ENCODE measurements around the gene FBXO22. TPM values are rescaled to one million over a fixed set of nuclear protein-coding genes. Genes with fewer than 3 reads are reported as not detected.
"Not testable (repeated sequence)": the region's sequence is repeated elsewhere in the genome, so short reads cannot be mapped to it uniquely, and the experiment has no call there.

Gene FBXO22
- total RNA-seq, 2 experiments from 2014 or later = 64.8 to 66.2 TPM

DNA sequence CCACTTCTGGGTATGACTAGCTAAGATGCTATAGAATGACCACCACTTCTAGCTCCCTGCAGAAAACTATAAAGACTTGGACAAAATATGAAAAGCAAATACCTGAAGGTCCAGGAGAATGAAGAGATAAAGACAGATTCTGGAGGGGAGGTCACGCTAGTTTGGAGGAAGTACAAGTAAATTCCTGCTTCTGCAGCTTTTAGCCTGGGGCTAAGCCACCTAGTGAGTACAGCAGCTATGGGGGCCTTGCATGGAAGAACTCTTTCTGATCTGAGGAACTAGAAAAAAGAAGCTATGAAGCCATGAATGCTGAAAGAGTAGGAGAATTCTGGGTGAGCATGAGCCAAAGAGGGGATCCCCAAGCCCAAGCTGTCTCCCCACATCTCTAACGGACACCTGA is 78.8 kb downstream of the FBXO22 start:
- no peak for ATAC-seq
- no peaks in the 10 kb centered on the region for H3K4me1 Mint-ChIP-seq (ENCODE audit: low read depth)
- H3K27ac Mint-ChIP-seq = no peak overlapping the region
- H3K27me3 Mint-ChIP-seq = peaks cover 15% of the 10 kb centered on the region
- TF ChIP-seq, protein P1, sequence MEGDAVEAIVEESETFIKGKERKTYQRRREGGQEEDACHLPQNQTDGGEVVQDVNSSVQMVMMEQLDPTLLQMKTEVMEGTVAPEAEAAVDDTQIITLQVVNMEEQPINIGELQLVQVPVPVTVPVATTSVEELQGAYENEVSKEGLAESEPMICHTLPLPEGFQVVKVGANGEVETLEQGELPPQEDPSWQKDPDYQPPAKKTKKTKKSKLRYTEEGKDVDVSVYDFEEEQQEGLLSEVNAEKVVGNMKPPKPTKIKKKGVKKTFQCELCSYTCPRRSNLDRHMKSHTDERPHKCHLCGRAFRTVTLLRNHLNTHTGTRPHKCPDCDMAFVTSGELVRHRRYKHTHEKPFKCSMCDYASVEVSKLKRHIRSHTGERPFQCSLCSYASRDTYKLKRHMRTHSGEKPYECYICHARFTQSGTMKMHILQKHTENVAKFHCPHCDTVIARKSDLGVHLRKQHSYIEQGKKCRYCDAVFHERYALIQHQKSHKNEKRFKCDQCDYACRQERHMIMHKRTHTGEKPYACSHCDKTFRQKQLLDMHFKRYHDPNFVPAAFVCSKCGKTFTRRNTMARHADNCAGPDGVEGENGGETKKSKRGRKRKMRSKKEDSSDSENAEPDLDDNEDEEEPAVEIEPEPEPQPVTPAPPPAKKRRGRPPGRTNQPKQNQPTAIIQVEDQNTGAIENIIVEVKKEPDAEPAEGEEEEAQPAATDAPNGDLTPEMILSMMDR (IDR thresholded peaks at IDR 0.05) = no peak
- intact Hi-C loops (cut with micrococcal nuclease) = no loop called here
- no peaks in the 10 kb centered on the region for H3K9me3 Mint-ChIP-seq
- POLR2A ChIA-PET = no interaction called here
- DNase-seq = no peak
- no peak overlapping the region for H3K4me3 Mint-ChIP-seq
- CTCF ChIA-PET = no interaction called here
- H3K36me3 Mint-ChIP-seq (ENCODE audit: low read depth) = no peaks in the 10 kb centered on the region

DNA sequence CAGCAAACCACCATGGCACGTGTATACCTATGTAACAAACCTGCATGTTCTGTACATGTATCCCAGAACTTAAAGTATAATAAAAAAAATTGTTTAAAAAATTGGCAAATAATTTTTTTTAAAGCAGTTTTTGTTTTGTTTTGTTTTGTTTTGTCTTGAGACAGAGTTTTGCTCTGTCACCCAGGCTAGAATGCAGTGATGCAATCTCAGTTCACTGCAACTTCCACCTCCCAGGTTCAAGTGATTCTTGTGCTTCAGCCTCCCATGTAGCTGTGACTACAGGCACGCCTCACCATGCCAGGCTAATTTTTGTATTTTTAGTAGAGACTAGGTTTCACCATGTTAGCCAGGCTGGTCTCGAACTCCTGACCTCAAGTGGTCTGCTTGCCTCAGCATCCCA is 81.0 kb downstream of the FBXO22 start:
- ATAC-seq; POLR2A ChIA-PET; intact Hi-C loops (cut with micrococcal nuclease); H3K27me3 Mint-ChIP-seq; CTCF ChIA-PET; H3K27ac Mint-ChIP-seq; H3K36me3 Mint-ChIP-seq (ENCODE audit: low read depth); H3K4me1 Mint-ChIP-seq (ENCODE audit: low read depth); DNase-seq; H3K4me3 Mint-ChIP-seq; H3K9me3 Mint-ChIP-seq: not testable (repeated sequence)

GRCh38 chr15:75985971-75986370 is 82.3 kb downstream of the FBXO22 start:
- Mint-ChIP-seq H3K4me1 (ENCODE audit: low read depth) (no peaks in the 10 kb centered on the region), H3K27me3 (peaks cover 3% of the 10 kb centered on the region), H3K36me3 (ENCODE audit: low read depth) (no peaks in the 10 kb centered on the region), H3K9me3 (no peaks in the 10 kb centered on the region), H3K4me3 (no peak overlapping the region), H3K27ac (no peak overlapping the region)
- DNase-seq (no peak), ATAC-seq (no peak)
- intact Hi-C loops (cut with micrococcal nuclease) = no loop called here
- ChIA-PET CTCF (no interaction called here), POLR2A (no interaction called here)
- TF ChIP-seq, protein P1 (IDR thresholded peaks at IDR 0.05) = no peak

- TF ChIP-seq, protein P1 (IDR thresholded peaks at IDR 0.05) = no peak
- Mint-ChIP-seq H3K4me3 (no peak overlapping the region), H3K4me1 (ENCODE audit: low read depth) (no peaks in the 10 kb centered on the region), H3K27me3 (no peaks in the 10 kb centered on the region), H3K27ac (no peak overlapping the region), H3K36me3 (ENCODE audit: low read depth) (no peaks in the 10 kb centered on the region), H3K9me3 (peaks cover 6% of the 10 kb centered on the region)
- ATAC-seq (no peak), DNase-seq (no peak)
- intact Hi-C loops (cut with micrococcal nuclease) = no loop called here
- POLR2A ChIA-PET = interaction anchor here (1.0 kb wide), 2 partner anchors 17 to 142 kb away, joined by 3 to 4 read pairs; no protein-coding TSS in a partner anchor
- CTCF ChIA-PET = no interaction called here
These were observed 85.4 kb downstream of the FBXO22 start for GRCh38 chr15:75989045-75989444.

DNA sequence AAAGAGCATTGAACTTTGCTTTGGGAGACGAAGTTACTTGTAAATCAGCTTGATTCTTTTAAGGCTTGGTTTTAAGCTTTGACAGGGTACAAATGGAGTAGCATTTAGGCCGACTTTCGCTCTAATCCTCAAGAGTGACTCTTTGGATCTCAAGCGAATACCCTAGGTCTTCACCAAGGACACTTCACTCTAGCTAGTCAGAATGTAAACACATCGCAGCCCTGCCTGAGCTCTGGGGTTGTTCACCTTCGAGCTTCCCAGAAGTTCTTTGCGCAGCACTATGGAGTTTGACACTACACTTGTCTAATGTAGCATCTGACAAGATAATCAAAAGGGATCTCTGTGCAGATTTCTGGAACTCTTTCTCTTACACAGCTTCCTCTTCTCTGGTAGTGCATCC is 86.2 kb downstream of the FBXO22 start:
- no peaks in the 10 kb centered on the region for H3K27me3 Mint-ChIP-seq
- ChIA-PET POLR2A (interaction anchor here (1.0 kb wide), 2 partner anchors 16 to 143 kb away, joined by 3 to 4 read pairs; no protein-coding TSS in a partner anchor), CTCF (interaction anchor here (0.8 kb wide), 1 partner anchor 8 kb away, joined by 4 read pairs; no protein-coding TSS in a partner anchor)
- DNase-seq (no peak), ATAC-seq (no peak)
- intact Hi-C loops (cut with micrococcal nuclease) = no loop called here
- no peaks in the 10 kb centered on the region for H3K36me3 Mint-ChIP-seq (ENCODE audit: low read depth)
- TF ChIP-seq, protein P1 (IDR thresholded peaks at IDR 0.05) = no peak
- H3K4me1 Mint-ChIP-seq (ENCODE audit: low read depth) = no peaks in the 10 kb centered on the region
- H3K9me3 Mint-ChIP-seq = peaks cover 6% of the 10 kb centered on the region
- no peak overlapping the region for H3K27ac Mint-ChIP-seq
- H3K4me3 Mint-ChIP-seq = no peak overlapping the region

Other genes with a start within 250 kb of the FBXO22 start
- not detected for gene CSPG4, start 191.0 kb upstream of the FBXO22 start, total RNA-seq
- gene UBE2Q2, start 60.4 kb upstream of the FBXO22 start, total RNA-seq = 10 to 100 TPM; 19.4 to 20.0 TPM
- not detected for gene NRG4, start 108.5 kb downstream of the FBXO22 start, total RNA-seq
- gene TMEM266, start 156.1 kb downstream of the FBXO22 start, total RNA-seq = under 1 TPM in 1 of 2 experiments, not detected in 1; 0.11 TPM

All from activated CD8-positive, alpha-beta T cell treated with anti-CD3 and anti-CD28 coated beads for 36 hours (primary cell).